Vagina (tissue), 2 donors: ENCODE results near the gene ADCY5.

Source experiments
- POLR2A ChIP-seq, 2 donors: fragments of 450-650 bp; IDR thresholded peaks; one replicate each; pipeline ENCODE4 v1.6.1; 2017; ENCODE audit warnings: antibody characterized with exemption in 2 of 2, mild to moderate bottlenecking in 2 of 2, moderate library complexity in 2 of 2
- TF ChIP-seq, protein P1 (sequence below), 3 experiments: fragments of 450-650 bp in 2 of 3; fragments of 200-600 bp in 1 of 3; sonication (generic) in 1 of 3; IDR thresholded peaks; one replicate each; pipeline ENCODE4 v1.5.1; 2017 to 2019; ENCODE audit warnings: antibody characterized with exemption in 3 of 3, mild to moderate bottlenecking in 2 of 3, moderate library complexity in 2 of 3

DNA sequence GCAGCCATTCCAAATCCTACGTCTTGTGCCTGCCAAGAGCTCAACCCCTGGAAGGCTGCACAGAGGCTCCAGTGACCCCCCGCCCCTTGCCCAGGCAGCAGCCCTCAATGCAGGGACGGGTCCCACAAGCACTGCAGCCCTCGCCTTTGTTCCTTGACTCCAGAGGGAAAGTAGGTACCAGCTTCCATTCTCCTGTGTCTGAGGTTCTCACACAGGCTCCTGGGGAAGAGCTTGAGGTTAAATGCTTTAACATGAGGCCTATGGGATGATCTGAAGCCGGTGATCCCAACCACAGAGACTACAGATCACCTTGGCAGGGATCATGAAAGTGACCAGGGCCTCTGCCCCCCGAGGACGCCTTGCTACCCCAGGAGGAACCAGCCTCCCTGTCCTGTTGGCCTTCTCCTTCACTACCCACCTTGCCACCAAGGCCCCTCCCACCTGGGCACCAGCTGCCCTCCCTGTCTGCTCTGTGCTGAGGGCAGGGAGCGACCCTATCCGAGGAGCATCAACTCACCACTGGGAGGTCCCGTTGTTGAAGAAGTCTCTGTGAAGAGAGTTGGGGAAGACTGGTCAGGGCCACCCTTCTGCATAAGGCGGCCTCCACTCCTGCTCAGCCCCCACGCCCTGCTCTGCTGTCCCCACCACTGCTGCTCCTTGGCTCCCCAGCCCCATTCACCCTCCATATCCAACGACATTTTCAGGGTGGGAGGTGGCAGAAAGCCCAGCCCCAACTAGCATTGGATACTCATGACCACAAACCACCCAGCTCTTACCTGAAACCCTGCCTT is 151.9 kb downstream of the ADCY5 start:
- TF ChIP-seq, protein P1, sequence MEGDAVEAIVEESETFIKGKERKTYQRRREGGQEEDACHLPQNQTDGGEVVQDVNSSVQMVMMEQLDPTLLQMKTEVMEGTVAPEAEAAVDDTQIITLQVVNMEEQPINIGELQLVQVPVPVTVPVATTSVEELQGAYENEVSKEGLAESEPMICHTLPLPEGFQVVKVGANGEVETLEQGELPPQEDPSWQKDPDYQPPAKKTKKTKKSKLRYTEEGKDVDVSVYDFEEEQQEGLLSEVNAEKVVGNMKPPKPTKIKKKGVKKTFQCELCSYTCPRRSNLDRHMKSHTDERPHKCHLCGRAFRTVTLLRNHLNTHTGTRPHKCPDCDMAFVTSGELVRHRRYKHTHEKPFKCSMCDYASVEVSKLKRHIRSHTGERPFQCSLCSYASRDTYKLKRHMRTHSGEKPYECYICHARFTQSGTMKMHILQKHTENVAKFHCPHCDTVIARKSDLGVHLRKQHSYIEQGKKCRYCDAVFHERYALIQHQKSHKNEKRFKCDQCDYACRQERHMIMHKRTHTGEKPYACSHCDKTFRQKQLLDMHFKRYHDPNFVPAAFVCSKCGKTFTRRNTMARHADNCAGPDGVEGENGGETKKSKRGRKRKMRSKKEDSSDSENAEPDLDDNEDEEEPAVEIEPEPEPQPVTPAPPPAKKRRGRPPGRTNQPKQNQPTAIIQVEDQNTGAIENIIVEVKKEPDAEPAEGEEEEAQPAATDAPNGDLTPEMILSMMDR (IDR thresholded peaks at IDR 0.05) = no peak
- TF ChIP-seq POLR2A (IDR thresholded peaks at IDR 0.05) = no peak
